Choroid plexus epithelial cell (primary cell): ENCODE measurements around the gene CHSY3.

Source experiments
- DNase-seq: peaks from one replicate; pipeline ENCODE4 v3.0.0-alpha.2; 2010; ENCODE audit warnings: low read depth
- H3K4me3 ChIP-seq: 2 replicates; pipeline ENCODE4 v1.5.1; 2011; ENCODE audit warnings: low read depth, mild to moderate bottlenecking, control low read depth, low read length, moderate library complexity
- TF ChIP-seq, protein P1 (sequence below): conservative IDR thresholded peaks from 2 replicates; pipeline ENCODE4 v1.5.1; 2011; ENCODE audit warnings: low read depth, mild to moderate bottlenecking, control low read depth, inconsistent platforms, low read length, moderate library complexity

CHSY3 gene

DNA sequence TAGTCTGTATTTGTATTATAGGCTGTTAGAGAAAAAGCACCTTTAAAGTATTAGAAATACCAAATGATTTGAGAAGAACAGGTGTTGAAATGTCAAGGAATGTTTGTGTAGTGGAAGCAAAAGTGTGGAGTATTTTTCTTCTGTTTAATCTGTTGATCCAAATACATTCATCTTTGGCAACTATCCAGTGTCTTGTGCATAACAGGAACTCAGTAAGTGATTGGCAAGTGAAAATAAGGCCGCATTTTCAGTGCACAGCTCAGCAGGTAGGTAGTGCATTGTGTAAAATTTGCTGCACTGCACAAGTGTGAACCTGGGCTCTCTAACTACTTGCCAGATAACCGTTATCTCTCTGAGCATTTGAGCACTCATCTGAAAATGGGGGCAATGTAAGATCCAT is 61.8 kb downstream of the CHSY3 start:
- no peak overlapping the region for H3K4me3 ChIP-seq
- TF ChIP-seq, protein P1, sequence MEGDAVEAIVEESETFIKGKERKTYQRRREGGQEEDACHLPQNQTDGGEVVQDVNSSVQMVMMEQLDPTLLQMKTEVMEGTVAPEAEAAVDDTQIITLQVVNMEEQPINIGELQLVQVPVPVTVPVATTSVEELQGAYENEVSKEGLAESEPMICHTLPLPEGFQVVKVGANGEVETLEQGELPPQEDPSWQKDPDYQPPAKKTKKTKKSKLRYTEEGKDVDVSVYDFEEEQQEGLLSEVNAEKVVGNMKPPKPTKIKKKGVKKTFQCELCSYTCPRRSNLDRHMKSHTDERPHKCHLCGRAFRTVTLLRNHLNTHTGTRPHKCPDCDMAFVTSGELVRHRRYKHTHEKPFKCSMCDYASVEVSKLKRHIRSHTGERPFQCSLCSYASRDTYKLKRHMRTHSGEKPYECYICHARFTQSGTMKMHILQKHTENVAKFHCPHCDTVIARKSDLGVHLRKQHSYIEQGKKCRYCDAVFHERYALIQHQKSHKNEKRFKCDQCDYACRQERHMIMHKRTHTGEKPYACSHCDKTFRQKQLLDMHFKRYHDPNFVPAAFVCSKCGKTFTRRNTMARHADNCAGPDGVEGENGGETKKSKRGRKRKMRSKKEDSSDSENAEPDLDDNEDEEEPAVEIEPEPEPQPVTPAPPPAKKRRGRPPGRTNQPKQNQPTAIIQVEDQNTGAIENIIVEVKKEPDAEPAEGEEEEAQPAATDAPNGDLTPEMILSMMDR: no peak
- peak; percentile 54 for DNase-seq

- peak; percentile 61 for DNase-seq
Measured at GRCh38 chr5:129971714-129972113, 67.4 kb downstream of the CHSY3 start.

GRCh38 chr5:129972465-129973141 is 68.3 kb downstream of the CHSY3 start:
- no peak overlapping the region for H3K4me3 ChIP-seq
- TF ChIP-seq, protein P1: no peak
- no peak for DNase-seq

More at GRCh38 chr5:129971714-129972113, 67.4 kb downstream of the CHSY3 start:
- no peak overlapping the region for H3K4me3 ChIP-seq
- TF ChIP-seq, protein P1: no peak

DNA sequence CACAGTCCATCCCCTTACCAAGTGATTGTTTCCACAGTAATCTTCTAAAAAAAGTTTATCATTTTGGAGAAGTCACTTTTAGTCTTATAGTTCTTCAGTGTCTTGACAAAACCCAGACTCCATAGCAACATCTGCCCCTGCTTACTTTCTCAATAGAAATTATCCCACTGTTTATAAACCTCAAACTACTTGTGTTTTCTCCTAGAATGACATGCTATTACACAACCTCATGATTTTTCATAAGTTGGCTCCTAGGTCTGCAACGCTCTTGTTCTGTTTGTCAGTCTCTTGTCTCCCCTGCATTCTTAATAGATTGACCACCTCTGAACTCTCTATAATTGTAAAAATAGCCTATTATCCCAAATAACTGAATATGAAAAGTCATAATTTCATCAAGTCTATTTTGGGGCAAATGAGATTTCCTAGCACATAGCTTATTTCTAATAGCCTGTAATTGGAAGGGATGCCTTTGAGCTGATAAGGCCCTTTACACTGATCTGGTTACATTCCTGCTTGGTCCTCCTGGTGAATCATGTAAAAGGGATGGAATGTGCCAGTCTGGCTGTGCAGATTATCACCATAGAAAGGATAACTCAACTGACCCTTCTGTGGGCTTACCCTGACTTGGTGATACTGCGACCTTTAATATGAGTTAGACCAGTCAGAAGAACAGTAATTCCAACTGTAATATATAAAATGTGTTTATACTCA is 69.6 kb downstream of the CHSY3 start:
- TF ChIP-seq, protein P1: no peak
- no peak overlapping the region for H3K4me3 ChIP-seq
- DNase-seq: peak; percentile 65

DNA sequence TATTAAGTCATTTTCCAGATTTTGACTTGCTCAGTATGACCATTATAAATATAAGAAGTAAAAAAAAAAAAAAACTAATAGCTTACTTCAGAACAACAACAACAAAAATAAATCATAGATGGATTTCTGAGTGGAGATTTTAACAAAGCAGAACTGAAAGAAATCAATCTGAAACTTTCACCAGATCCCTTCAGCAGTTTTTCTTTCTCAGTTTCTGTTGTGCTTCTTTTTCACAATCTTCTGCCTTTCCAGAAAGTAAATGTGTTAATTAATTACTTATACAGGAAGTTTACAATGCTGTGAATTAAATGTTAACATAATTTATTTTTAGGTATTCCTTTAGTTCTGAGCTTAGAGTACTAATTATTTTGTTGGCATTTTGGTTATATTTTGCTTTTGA is 73.5 kb downstream of the CHSY3 start:
- TF ChIP-seq, protein P1: no peak

GRCh38 chr5:129978270-129978669 is 74.0 kb downstream of the CHSY3 start:
- TF ChIP-seq, protein P1: no peak
- no peak for DNase-seq
- no peak overlapping the region for H3K4me3 ChIP-seq

More for the DNA sequence above, 73.5 kb downstream of the CHSY3 start:
- no peak for DNase-seq
- H3K4me3 ChIP-seq: no peak overlapping the region

GRCh38 chr5:129988453-129988852 is 84.2 kb downstream of the CHSY3 start:
- TF ChIP-seq, protein P1: no peak
- no peak overlapping the region for H3K4me3 ChIP-seq
- no peak for DNase-seq
